DMS 273 (cell line): ENCODE results near the gene ZDHHC11B.

Source experiments
- DNase-seq: peaks from one replicate; lab custom pipeline; 2025; ENCODE audit not compliant: unreplicated experiment; lab: John Stamatoyannopoulos, UW

ZDHHC11B gene

GRCh38 chr5:662751-663435 is 121.6 kb downstream of the ZDHHC11B start:
- no peak for DNase-seq

DNA sequence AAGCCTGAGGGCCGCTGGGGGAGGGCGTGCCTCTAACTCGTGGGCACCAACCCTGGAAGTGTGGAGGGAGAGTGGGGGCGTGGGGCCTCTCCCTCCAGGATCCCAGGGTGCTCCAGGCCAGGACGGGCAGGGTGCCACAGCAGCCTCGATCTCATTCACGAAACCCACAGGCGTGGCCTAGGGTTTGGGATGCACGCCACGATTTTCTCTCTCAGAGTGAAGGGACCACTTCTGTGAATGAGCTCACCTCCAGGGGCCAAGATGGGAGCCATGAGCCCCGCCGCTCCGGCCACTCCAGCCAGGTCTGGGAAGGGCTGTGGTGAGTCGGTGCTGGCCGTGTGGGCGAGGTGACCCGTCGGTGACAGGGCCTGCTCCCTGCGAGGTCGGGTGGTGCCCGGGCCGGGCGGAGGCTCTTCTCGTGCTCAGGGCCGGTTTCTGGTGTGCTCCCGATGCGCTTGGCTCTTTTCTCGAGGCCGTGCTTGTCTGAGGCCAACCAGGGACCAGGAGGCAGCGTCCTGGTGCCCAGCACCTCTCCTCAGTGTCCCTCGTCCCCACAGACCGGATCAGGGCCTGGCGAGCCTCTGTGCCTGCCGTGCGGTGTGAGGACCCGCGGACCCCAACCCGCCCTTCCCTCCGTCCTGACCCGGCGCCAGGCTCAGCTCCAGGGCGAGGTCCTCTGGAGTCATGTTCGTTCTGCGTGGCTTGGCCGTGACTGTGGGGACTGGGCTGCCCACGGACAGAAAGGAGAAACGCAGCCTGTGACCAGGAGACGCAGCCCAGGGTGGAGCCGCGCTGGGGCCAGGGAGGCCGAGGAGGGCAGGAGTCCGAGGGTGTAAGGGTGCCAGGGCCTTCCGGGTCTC is 122.4 kb downstream of the ZDHHC11B start:
- DNase-seq, result no peak

DNA sequence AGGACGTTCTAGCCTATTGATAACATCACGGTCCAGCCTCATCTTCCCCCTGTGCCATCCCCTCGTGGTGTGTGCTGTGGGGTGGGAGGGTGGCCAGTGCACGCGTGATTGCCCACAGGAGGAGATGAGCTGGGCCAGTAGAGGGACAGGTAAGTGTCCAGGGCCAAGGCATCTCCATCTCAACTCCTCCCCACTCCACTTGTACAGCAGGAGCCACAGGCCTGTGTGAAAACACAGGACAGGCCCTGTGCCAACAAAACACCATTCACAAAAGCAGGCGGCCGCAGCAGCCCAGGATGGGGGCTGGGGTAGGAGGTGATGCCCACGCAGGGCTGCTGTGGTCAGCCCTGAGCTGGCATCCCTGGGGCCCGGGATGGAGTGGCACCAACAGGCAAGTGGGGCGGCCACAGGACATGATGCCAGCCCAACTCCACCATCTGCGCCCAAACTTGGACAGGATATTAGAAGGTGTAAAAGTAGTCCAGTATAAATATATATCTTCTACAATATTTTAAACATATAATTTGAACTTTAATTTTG is 124.0 kb downstream of the ZDHHC11B start:
- no peak for DNase-seq
